Measurements from ENCODE around the gene CGB3. TPM values are rescaled to one million over a fixed set of nuclear protein-coding genes. Genes with fewer than 3 reads are reported as not detected.

The CGB3 gene
- total and polyA plus RNA-seq, 10 of the 15 experiments (the other 5 are each of a cell fraction or from before 2014, with no cell fraction given): not detected

DNA sequence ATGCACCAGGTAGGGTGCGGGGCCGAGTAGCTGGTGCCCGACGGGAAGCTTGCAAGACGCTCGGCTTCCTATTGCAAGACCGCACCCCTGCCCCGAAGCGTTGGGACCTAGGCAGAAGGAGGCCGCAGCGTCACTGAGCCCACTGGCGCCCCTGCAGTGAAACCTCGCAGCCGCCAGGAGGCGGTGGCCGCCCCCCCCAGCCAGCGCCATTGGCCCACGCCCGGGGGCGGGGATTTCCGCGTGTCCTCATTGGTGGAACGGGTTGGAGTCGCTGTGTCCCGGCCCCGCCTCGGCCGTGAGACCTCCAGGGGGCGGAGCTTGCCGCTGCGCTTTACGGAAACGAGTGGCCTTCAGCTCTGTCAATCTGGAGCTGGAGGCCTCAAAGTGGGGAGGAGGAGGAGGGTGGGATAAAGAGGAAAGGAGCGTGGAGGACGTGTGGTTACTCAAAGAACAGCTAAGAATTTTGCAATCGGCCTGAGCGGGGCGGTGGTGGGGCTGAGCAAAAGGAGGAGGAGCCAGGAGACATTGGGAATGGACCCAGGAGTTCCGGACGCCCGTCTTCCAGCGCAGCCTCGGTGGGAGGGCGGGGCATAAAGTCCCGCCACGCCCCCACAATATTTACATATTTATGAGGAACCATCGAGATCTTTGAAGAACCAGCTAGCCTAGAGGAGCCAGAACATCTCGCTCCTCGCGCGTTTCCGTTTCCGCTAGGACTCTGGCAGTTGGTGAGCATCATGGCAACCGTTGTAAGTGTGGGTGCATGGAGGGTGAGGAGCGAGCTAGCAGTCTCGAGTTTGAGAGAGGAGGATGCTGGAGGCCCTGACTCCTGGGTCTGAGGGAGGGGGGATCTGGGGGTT is 30.7 kb downstream of the CGB3 start, which contains the start of the genes GYS1 and RUVBL2 (continued):
- TF ChIP-seq SRF (IDR thresholded peaks at IDR 0.05; ENCODE audit: low read depth in 2 of 2, low read length in 2 of 2) (no peak), NFXL1 (IDR thresholded peaks at IDR 0.05; ENCODE audit: borderline replicate concordance) (no peak), IRF3 (IDR thresholded peaks at IDR 0.05) (peak; percentile 88), SMAD1 (IDR thresholded peaks at IDR 0.05; ENCODE audit: low read depth, partially characterized antibody) (no peak), ZZZ3 (IDR thresholded peaks at IDR 0.05; ENCODE audit: control insufficient read depth, insufficient read length, low read depth) (no peak), BCL11A (IDR thresholded peaks at IDR 0.05; ENCODE audit: low read depth, low read length) (no peak), SPI1 (IDR thresholded peaks at IDR 0.05; ENCODE audit: borderline replicate concordance, insufficient read depth, low read depth, low read length) (no peak), YBX1 (IDR thresholded peaks at IDR 0.05) (no peak), MXI1 (IDR thresholded peaks at IDR 0.05; ENCODE audit: low read depth, low read length) (peak; percentile 96), TCF7 (IDR thresholded peaks at IDR 0.05; ENCODE audit: borderline replicate concordance) (no peak), FOS (IDR thresholded peaks at IDR 0.05; ENCODE audit: borderline replicate concordance, extremely low read depth, insufficient read length) (peak; percentile 55), ASH2L (IDR thresholded peaks at IDR 0.05; ENCODE audit: borderline replicate concordance, low read depth) (no peak), ZNF24 (IDR thresholded peaks at IDR 0.05) (no peak), TCF3 (IDR thresholded peaks at IDR 0.05; ENCODE audit: borderline replicate concordance, insufficient read depth, low read depth, low read length) (no peak), RAD51 (IDR thresholded peaks at IDR 0.05) (no peak), GABPA (IDR thresholded peaks at IDR 0.05; ENCODE audit: low read depth) (peak; percentile 97), NRF1 (conservative IDR thresholded peaks at IDR 0.05; ENCODE audit: low read depth, low read length) (peak; percentile 25; the same call in 1 of the 2 replicates), EZH2 (IDR thresholded peaks at IDR 0.05; ENCODE audit: borderline replicate concordance, control insufficient read depth, low read depth, low read length) (no peak), TAF1 (IDR thresholded peaks at IDR 0.05; ENCODE audit: borderline replicate concordance, low read depth, low read length) (peak; percentile 87), ZNF217 (IDR thresholded peaks at IDR 0.05) (no peak), SREBF1 (IDR thresholded peaks at IDR 0.05; ENCODE audit: low read length) (no peak; the same call in 1 of the 2 replicates), CREM (IDR thresholded peaks at IDR 0.05; ENCODE audit: low read depth) (peak; percentile 78), LARP7 (IDR thresholded peaks at IDR 0.05) (0 out of 2 replicates have a peak, but pooled peaks have one; percentile 7), NR2C1 (IDR thresholded peaks at IDR 0.05) (peak; percentile 39; the same call in 1 of the 2 replicates), KLF5 (IDR thresholded peaks at IDR 0.05; ENCODE audit: partially characterized antibody) (peak; percentile 85), SMARCA5 (IDR thresholded peaks at IDR 0.05) (peak; percentile 85; the same call in 1 of the 2 replicates), CBX5 (IDR thresholded peaks at IDR 0.05; ENCODE audit: low read depth) (no peak), POLR2A (IDR thresholded peaks at IDR 0.05; ENCODE audit: low read depth, low read length) (peak; percentile 90), GATAD2B (conservative IDR thresholded peaks at IDR 0.05; ENCODE audit: low read depth) (peak; percentile 93)
- TF ChIP-seq, protein P1, sequence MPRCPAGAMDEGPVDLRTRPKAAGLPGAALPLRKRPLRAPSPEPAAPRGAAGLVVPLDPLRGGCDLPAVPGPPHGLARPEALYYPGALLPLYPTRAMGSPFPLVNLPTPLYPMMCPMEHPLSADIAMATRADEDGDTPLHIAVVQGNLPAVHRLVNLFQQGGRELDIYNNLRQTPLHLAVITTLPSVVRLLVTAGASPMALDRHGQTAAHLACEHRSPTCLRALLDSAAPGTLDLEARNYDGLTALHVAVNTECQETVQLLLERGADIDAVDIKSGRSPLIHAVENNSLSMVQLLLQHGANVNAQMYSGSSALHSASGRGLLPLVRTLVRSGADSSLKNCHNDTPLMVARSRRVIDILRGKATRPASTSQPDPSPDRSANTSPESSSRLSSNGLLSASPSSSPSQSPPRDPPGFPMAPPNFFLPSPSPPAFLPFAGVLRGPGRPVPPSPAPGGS (IDR thresholded peaks at IDR 0.05; ENCODE audit: borderline replicate concordance, insufficient read depth, low read depth, low read length, poor library complexity, severe bottlenecking): no peak
- TF ChIP-seq, protein P2, sequence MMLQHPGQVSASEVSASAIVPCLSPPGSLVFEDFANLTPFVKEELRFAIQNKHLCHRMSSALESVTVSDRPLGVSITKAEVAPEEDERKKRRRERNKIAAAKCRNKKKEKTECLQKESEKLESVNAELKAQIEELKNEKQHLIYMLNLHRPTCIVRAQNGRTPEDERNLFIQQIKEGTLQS (IDR thresholded peaks at IDR 0.05; ENCODE audit: borderline replicate concordance, extremely low read depth, low read depth, low read length): no peak

Measured in GM12878 (cell line).